Measurements from ENCODE around the gene GPRC5B.

DNA sequence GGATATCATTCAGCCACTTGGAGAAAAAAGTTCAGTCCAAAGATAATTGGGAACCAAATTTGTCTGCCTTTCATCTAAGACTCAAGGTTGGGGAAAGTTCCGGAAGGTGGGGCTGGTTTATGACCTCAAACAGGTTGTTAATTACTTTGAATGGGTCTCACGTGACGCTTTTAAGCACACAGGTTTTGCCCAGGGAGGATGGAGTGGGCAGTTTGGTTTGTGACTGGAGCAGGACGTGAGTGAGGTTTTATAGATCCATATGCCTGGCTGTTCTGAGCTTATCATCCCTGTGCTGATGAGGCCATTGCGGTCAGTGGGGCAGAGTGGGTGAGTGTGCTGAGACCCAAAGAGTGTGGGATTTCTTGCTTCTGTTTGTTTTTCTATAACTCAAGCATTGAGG is 38.7 kb upstream of the GPRC5B start:
- no peak for TF ChIP-seq POLR2A (IDR thresholded peaks at IDR 0.05)
- TF ChIP-seq, protein P1, sequence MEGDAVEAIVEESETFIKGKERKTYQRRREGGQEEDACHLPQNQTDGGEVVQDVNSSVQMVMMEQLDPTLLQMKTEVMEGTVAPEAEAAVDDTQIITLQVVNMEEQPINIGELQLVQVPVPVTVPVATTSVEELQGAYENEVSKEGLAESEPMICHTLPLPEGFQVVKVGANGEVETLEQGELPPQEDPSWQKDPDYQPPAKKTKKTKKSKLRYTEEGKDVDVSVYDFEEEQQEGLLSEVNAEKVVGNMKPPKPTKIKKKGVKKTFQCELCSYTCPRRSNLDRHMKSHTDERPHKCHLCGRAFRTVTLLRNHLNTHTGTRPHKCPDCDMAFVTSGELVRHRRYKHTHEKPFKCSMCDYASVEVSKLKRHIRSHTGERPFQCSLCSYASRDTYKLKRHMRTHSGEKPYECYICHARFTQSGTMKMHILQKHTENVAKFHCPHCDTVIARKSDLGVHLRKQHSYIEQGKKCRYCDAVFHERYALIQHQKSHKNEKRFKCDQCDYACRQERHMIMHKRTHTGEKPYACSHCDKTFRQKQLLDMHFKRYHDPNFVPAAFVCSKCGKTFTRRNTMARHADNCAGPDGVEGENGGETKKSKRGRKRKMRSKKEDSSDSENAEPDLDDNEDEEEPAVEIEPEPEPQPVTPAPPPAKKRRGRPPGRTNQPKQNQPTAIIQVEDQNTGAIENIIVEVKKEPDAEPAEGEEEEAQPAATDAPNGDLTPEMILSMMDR (IDR thresholded peaks at IDR 0.05), result no peak
- TF ChIP-seq EP300 (IDR thresholded peaks at IDR 0.05; ENCODE audit: low read depth), result no peak

All from transverse colon (tissue), 3 donors.